GM21360 (cell line): ENCODE results near the gene ZNF662.

Experiments used
- ATAC-seq: cut with Tn5 transposase; IDR thresholded peaks from one replicate; pipeline ENCODE4 v1.9.1; 2021; ENCODE audit warnings: mild to moderate bottlenecking, moderate library complexity; ENCODE audit not compliant: unreplicated experiment

The ZNF662 gene

GRCh38 chr3:42886294-42886822 is 19.6 kb upstream of the ZNF662 start:
- no peak for ATAC-seq

GRCh38 chr3:42887084-42887483 is 18.9 kb upstream of the ZNF662 start:
- no peak for ATAC-seq

- ATAC-seq, result no peak
These were observed 14.9 kb upstream of the ZNF662 start for GRCh38 chr3:42891042-42891441.

GRCh38 chr3:42892169-42892568 is 13.8 kb upstream of the ZNF662 start:
- no peak for ATAC-seq

GRCh38 chr3:42892807-42893206 is 13.1 kb upstream of the ZNF662 start:
- no peak for ATAC-seq

- ATAC-seq, result no peak
These were observed 11.0 kb upstream of the ZNF662 start for GRCh38 chr3:42894698-42895579.

- ATAC-seq, result no peak
These were observed 10.4 kb upstream of the ZNF662 start for GRCh38 chr3:42895580-42895868.

GRCh38 chr3:42898896-42899675 is 6.9 kb upstream of the ZNF662 start:
- ATAC-seq, result no peak

GRCh38 chr3:42900226-42901072 is 5.5 kb upstream of the ZNF662 start:
- ATAC-seq, result no peak

- no peak for ATAC-seq
These were observed 4.9 kb upstream of the ZNF662 start for GRCh38 chr3:42901073-42901415.

GRCh38 chr3:42902257-42902656 is 3.7 kb upstream of the ZNF662 start:
- ATAC-seq, result no peak

- ATAC-seq, result no peak
These were observed 1.9 kb upstream of the ZNF662 start for GRCh38 chr3:42904076-42904475.

- no peak for ATAC-seq
These were observed 237 bp upstream of the ZNF662 start for GRCh38 chr3:42905740-42906069.

- ATAC-seq, result no peak
These were observed 874 bp downstream of the ZNF662 start for GRCh38 chr3:42906848-42907183.

- ATAC-seq, result no peak
These were observed 2.7 kb downstream of the ZNF662 start for GRCh38 chr3:42908675-42909074.

- ATAC-seq, result no peak
These were observed 5.6 kb downstream of the ZNF662 start for GRCh38 chr3:42911551-42911950.

- ATAC-seq, result no peak
These were observed 9.0 kb downstream of the ZNF662 start for GRCh38 chr3:42914771-42915515.

- no peak for ATAC-seq
These were observed 17.7 kb downstream of the ZNF662 start for GRCh38 chr3:42923606-42924005.

- ATAC-seq, result no peak
These were observed 20.4 kb downstream of the ZNF662 start for GRCh38 chr3:42926310-42926709.

GRCh38 chr3:42934111-42934510 is 28.2 kb downstream of the ZNF662 start:
- ATAC-seq, result no peak

GRCh38 chr3:42934910-42935309 is 29.0 kb downstream of the ZNF662 start:
- ATAC-seq, result no peak
